H1 (cell line): ENCODE measurements around the gene ARID5A. TPM values are rescaled to one million over a fixed set of nuclear protein-coding genes. Genes with fewer than 3 reads are reported as not detected.

Source experiments
- CHD2 ChIP-seq: IDR thresholded peaks from 2 replicates; pipeline ENCODE4 v1.6.1; 2012; ENCODE audit warnings: low read length, improper control_type of control experiment
- CHD7 ChIP-seq: fragments of 300-600 bp; sonication (generic); IDR thresholded peaks from 2 replicates; pipeline ENCODE4 v1.7.1; 2012; ENCODE audit warnings: low read length, moderate library complexity, mild to moderate bottlenecking, inconsistent platforms; ENCODE audit not compliant: insufficient replicate concordance
- JUN ChIP-seq: IDR thresholded peaks from 2 replicates; pipeline ENCODE4 v1.6.1; 2011; ENCODE audit warnings: low read depth, mild to moderate bottlenecking, improper control_type of control experiment, low read length
- RNF2 ChIP-seq: fragments of 200-900, 300-1000 bp; sonication (generic); IDR thresholded peaks from 2 replicates; pipeline ENCODE4 v1.7.1; 2016; ENCODE audit warnings: borderline replicate concordance, low read depth, mild to moderate bottlenecking, antibody characterized with exemption, low read length; ENCODE audit not compliant: poor library complexity, severe bottlenecking; ENCODE audit errors: missing control alignments
- SIN3A ChIP-seq, 2 experiments: IDR thresholded peaks in 1 of 2; conservative IDR thresholded peaks in 1 of 2; 2 replicates each; pipeline ENCODE4 v1.6.1; 2011 to 2012; ENCODE audit warnings: low read length in 2 of 2, improper control_type of control experiment in 1 of 2, low read depth in 1 of 2, mild to moderate bottlenecking in 1 of 2
- polyA plus RNA-seq, 7 experiments: library from polyadenylated mRNA; depleted of rRNA in 3 of 7; stranded (reverse) in 5 of 7; unstranded in 2 of 7; fragments of >200 nt in 5 of 7; fragments of 200-250 nt in 2 of 7; gene quantifications; 1 replicate in 5 of 7; 2 replicates in 1 of 7; 4 replicates in 1 of 7; pipeline versions ENCODE4 v1.2.1 to v1.2.3, GENCODE V29; 2011 to 2013; ENCODE audit warnings: missing spikeins in 2 of 7, mixed read lengths in 2 of 7
- total RNA-seq: library from RNA; stranded (reverse); fragmentation: NEBNext Ultra II Directional; extraction: Animal tissue kit (Norgen Biotek cat#: 25700); gene quantifications from 2 replicates; pipeline ENCODE4 v1.2.1, GENCODE V29; 2021
- TF ChIP-seq, protein P1 (sequence below): IDR thresholded peaks from 2 replicates; pipeline ENCODE4 v1.6.1; 2012; ENCODE audit warnings: inconsistent platforms

ARID5A gene
- total and polyA plus RNA-seq, 2 of the 8 experiments (the other 6 are each of a cell fraction or from before 2014, with no cell fraction given) = 3.3 to 5.3 TPM

DNA sequence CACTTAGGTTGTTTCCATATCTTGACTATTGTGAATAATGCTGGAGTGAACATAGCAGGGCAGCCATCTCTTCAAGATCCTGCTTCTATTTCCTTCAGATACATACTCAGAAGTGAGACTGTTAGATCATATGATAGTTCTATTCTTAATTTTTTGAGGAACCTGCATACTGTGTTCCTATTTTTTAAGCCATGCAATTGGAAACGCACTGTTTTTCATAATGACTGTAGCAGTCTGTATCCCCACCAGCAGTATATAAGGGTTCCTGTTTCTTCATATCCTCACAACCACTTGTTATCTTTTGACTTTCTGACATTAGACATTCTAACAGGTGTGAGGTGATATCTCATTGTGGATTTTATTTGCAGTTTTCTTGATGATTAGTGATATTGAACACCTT, 46.9 kb upstream of the ARID5A start (continued):
- TF ChIP-seq CHD7 (no peak), RNF2 (no peak), SIN3A (conservative IDR thresholded peaks at IDR 0.05 in 1 of 2, IDR thresholded peaks at IDR 0.05 in 1 of 2; ENCODE audit: low read depth in 1 of 2, low read length in 2 of 2) (no peak), JUN (no peak), CHD2 (no peak)
- TF ChIP-seq, protein P1, sequence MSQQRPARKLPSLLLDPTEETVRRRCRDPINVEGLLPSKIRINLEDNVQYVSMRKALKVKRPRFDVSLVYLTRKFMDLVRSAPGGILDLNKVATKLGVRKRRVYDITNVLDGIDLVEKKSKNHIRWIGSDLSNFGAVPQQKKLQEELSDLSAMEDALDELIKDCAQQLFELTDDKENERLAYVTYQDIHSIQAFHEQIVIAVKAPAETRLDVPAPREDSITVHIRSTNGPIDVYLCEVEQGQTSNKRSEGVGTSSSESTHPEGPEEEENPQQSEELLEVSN = no peak
